Left ventricle myocardium inferior (tissue), 1 donor: Measurements from ENCODE around the gene KRT222. TPM values are rescaled to one million over a fixed set of nuclear protein-coding genes. Genes with fewer than 3 reads are reported as not detected.

ENCODE experiments used
- DNase-seq: peaks from one replicate; pipeline ENCODE4 v3.0.0-alpha.2; 2020
- H3K27ac ChIP-seq: fragments of 200-600 bp; replicated peaks from 2 replicates; pipeline ENCODE4 v1.8.0; 2021
- H3K27me3 ChIP-seq: fragments of 200-600 bp; 2 replicates; pipeline ENCODE4 v1.8.0; 2021; ENCODE audit warnings: low read depth
- H3K36me3 ChIP-seq: fragments of 200-600 bp; 2 replicates; pipeline ENCODE4 v1.8.0; 2021
- H3K4me1 ChIP-seq: fragments of 200-600 bp; 2 replicates; pipeline ENCODE4 v1.8.0; 2021
- H3K4me3 ChIP-seq: fragments of 200-600 bp; 2 replicates; pipeline ENCODE4 v1.8.0; 2021; ENCODE audit warnings: mild to moderate bottlenecking, moderate library complexity
- H3K9me3 ChIP-seq: fragments of 200-600 bp; replicated peaks from 2 replicates; pipeline ENCODE4 v1.8.0; 2021
- intact Hi-C: fragments of 100-400 bp; cut with micrococcal nuclease; formaldehyde crosslinking; loops from one replicate; pipeline ENCODE4 v1.11.0; 2022
- total RNA-seq: library from RNA; stranded (reverse); fragmentation: NEBNext Ultra II Directional; extraction: Animal tissue kit (Norgen Biotek cat#: 25700); gene quantifications from one replicate; pipeline ENCODE4 v1.2.1, GENCODE V29; 2021
- TF ChIP-seq, protein P1 (sequence below): fragments of 200-600 bp; IDR thresholded peaks from 2 replicates; pipeline ENCODE4 v1.8.0; 2021; ENCODE audit warnings: antibody characterized with exemption, mild to moderate bottlenecking, borderline replicate concordance
- donor health status: DM: no; HTN: yes; CAD: no; lungs with severe emphysema.

The KRT222 gene
- total RNA-seq, 1 donor from 2014 or later = 0.38 TPM

DNA sequence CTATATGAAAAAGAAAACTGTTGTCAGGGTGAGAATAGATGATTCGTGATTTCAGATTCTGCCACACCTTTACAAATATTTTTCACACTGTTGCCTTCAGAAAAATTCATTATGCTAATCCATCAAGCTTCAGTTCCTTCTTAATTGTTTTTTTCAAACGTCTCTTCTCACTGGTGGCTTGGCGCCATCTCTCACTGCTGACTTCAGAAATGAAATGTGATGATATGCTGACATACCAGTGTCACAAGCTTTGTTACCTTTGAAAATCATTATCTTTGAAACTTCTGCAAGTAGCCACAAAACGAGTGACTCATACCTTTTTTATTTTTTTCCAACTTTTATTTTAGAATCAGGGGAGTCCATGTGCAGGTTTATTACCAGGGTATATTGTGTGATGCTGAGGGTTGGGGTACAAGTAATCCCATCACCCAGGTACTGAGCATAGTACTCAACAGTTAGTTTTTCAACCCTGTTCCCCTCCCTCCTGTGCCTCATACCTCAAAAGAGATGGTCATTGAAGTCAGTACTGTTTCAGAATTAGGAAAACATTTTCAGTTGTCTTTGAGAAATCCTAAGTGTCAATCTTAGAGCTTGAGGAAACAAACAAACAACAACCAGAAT, 14.0 kb upstream of the KRT222 start:
- no peaks in the 10 kb centered on the region for H3K9me3 ChIP-seq
- H3K27ac ChIP-seq = no peak overlapping the region
- intact Hi-C loops = no loop called here
- H3K36me3 ChIP-seq = no peaks in the 10 kb centered on the region
- H3K4me3 ChIP-seq = no peak overlapping the region
- H3K27me3 ChIP-seq = peaks cover 61% of the 10 kb centered on the region
- no peak for DNase-seq
- TF ChIP-seq, protein P1, sequence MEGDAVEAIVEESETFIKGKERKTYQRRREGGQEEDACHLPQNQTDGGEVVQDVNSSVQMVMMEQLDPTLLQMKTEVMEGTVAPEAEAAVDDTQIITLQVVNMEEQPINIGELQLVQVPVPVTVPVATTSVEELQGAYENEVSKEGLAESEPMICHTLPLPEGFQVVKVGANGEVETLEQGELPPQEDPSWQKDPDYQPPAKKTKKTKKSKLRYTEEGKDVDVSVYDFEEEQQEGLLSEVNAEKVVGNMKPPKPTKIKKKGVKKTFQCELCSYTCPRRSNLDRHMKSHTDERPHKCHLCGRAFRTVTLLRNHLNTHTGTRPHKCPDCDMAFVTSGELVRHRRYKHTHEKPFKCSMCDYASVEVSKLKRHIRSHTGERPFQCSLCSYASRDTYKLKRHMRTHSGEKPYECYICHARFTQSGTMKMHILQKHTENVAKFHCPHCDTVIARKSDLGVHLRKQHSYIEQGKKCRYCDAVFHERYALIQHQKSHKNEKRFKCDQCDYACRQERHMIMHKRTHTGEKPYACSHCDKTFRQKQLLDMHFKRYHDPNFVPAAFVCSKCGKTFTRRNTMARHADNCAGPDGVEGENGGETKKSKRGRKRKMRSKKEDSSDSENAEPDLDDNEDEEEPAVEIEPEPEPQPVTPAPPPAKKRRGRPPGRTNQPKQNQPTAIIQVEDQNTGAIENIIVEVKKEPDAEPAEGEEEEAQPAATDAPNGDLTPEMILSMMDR = no peak
- no peaks in the 10 kb centered on the region for H3K4me1 ChIP-seq

DNA sequence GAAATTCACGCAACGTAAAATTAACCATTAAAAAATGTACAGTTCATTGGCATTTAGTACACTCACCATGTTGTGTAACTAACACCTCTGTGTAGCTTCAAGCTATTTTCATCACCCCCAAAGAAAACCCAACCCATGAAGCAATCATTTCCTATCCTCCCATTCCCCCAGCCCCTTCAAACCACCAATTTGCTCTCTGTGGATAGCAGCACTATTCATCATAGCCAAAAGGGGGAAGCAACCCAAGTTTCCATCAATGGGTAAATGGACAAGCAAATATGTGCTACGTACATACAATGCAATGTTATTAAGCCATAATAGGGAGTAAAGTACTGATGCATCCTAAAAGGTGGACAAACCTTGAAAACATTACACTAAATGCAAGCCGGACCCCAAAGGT, 10.9 kb upstream of the KRT222 start:
- TF ChIP-seq, protein P1 = no peak
- intact Hi-C loops = no loop called here

DNA sequence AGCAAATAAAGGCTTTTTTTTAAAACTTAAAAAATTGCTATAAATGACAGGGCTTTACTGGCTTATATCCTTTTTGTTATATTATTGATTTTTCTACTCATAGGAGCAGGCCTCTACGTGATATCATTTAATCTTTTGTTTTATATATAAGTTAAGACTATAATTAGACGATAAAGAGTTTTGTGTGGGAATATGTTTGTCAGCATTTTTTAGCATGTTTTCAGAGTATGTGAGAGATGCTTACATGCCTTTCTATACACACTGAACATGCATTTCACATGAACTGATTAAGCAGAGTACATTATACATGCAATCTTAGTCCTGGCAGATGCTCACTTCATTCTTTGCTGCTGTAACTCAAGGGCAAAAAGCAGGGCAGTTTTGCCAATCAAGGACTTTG, 7.7 kb upstream of the KRT222 start:
- intact Hi-C loops = no loop called here
- no peaks in the 10 kb centered on the region for H3K4me1 ChIP-seq
- H3K27me3 ChIP-seq = peaks cover 38% of the 10 kb centered on the region
- no peak overlapping the region for H3K4me3 ChIP-seq
- no peak overlapping the region for H3K27ac ChIP-seq
- H3K9me3 ChIP-seq = no peaks in the 10 kb centered on the region
- DNase-seq = no peak
- TF ChIP-seq, protein P1 = no peak
- H3K36me3 ChIP-seq = no peaks in the 10 kb centered on the region

More for the DNA sequence above, 10.9 kb upstream of the KRT222 start:
- no peak overlapping the region for H3K27ac ChIP-seq
- no peaks in the 10 kb centered on the region for H3K4me1 ChIP-seq
- no peak for DNase-seq
- peaks cover 49% of the 10 kb centered on the region for H3K27me3 ChIP-seq
- no peak overlapping the region for H3K4me3 ChIP-seq
- no peaks in the 10 kb centered on the region for H3K36me3 ChIP-seq
- H3K9me3 ChIP-seq = no peaks in the 10 kb centered on the region

DNA sequence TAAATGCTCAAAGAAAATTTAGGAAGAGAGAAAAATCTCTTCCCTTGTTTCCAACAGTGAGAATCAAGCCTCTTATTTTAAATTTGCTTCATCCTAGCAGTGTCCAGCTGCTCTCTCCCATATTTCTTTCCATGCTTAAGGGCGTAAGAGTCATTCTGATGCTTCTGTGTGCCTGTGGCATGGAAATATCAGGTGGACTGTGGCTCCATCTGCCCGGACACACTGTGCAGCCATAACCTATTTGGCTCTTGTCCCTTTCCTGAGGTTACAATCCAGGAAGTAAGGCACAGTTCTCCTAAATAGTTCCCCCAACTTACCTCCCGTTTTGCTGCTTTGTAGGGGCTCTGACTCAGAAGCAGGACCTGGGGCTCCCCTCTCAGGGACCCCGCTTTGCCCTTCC, 6.3 kb upstream of the KRT222 start:
- Histone ChIP-seq H3K27me3 (peaks cover 40% of the 10 kb centered on the region), H3K27ac (no peak overlapping the region), H3K9me3 (no peaks in the 10 kb centered on the region), H3K4me3 (no peak overlapping the region), H3K36me3 (no peaks in the 10 kb centered on the region), H3K4me1 (no peaks in the 10 kb centered on the region)
- TF ChIP-seq, protein P1 = no peak
- no peak for DNase-seq
- intact Hi-C loops = no loop called here

DNA sequence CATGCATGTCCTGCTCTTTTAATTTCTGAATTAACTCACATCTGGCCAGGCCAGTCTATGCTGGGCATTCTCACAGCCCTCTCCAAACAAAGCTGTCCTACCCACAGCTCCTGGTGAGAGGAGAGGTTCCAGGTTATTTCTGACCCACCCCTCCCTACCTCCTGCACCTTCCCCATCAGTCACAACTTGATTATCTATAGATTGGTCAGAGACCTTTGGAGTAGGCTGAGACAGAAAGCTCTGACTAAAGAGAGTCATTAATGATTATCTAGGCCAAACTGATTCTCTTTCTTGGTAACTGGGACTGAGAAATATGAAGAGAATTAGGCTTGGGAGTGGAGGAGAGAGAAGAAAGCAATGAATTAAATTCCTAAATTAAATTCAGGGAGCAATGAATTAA, 1.4 kb upstream of the KRT222 start:
- Histone ChIP-seq H3K27me3 (peaks cover 61% of the 10 kb centered on the region), H3K9me3 (no peaks in the 10 kb centered on the region), H3K27ac (no peak overlapping the region), H3K36me3 (no peaks in the 10 kb centered on the region), H3K4me1 (no peaks in the 10 kb centered on the region), H3K4me3 (no peak overlapping the region)
- DNase-seq = no peak
- TF ChIP-seq, protein P1 = no peak
- intact Hi-C loops = no loop called here
